Measurements from ENCODE around the gene C1QTNF1.

C1QTNF1 gene

DNA sequence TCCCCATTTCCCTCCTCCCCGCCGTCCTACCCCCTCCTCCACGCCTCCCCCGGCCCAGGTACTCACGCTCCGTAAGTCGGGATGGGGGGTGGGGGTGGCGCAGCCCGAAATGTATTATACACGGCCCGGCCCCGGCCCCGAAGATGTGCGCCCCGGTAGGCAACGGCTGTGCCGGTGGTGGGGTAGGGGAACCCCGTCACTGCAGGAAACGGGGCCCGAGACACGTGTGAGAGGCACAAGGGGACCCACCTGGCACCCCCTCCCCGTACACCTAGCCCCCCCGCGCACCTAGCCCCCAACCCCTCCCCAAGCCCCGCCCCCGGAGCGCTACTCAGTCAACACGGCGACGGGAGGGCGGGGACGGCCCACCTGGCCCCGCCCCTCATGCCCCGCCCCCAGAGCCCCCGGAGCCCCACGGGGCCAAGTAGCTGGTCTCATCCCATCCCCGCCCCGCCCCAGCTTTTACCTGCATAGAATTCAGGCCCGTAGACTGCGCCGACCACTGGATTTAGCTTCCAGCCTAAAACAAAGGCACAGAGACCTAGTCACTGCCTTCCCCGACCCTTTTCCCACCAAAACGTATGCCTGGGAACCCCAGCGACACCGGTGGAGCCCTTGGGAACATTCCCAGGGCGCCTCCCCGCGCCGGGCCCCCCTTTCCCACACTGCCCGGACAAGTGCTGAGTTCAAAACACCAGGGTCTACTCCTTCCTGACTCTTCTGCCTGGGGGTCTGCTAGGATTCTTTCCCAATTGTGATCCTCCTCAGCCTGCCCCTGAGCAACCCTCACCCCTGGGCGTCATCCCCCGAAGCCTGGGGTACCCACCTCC, 73.5 kb downstream of the C1QTNF1 start:
- FAIRE-seq, result no peak

DNA sequence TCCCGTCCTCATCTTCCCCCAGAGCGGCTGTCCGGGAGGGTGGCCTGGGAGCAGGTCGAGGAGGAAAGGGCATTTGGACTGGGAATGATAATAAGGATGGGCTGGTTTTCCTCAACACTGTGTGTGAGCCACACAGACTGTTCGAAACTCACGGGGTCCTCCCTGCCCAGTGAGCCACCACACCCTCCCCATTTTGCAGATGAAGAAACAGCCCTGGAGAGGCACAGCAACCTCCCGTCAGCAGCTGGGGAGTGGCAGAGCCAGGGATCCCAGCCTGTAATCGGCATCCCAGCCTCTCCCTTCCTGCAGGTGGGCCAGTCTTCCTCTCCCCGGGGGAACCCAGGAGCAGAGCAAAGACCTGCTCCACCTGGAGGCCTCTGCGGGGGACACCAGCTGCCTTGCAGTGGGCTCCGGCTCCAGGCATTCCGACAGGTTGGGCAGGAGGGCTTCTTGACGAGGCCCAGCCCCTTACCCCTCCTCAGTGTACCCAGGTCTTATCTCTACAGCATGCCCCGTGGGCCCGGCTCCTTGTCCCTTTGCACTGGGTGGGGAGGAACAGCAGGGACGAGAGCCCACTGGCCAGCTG, 74.4 kb downstream of the C1QTNF1 start:
- FAIRE-seq, result no peak
